ENCODE measurements around the gene H1-8.

GRCh38 chr3:129542747-129543146 is 228 bp upstream of the H1-8 start:
- TF ChIP-seq ZFP30 (CRISPR knock-in tag; IDR thresholded peaks at IDR 0.05), result no peak
- no peak for TF ChIP-seq POU6F1 (CRISPR knock-in tag; IDR thresholded peaks at IDR 0.05; ENCODE audit: borderline replicate concordance, low read depth)
- TF ChIP-seq BACH2 (CRISPR knock-in tag; IDR thresholded peaks at IDR 0.05; ENCODE audit: borderline replicate concordance), result no peak
- TF ChIP-seq PATZ1 (CRISPR knock-in tag; IDR thresholded peaks at IDR 0.05; ENCODE audit: borderline replicate concordance), result no peak
- TF ChIP-seq RARB (CRISPR knock-in tag; IDR thresholded peaks at IDR 0.05), result no peak
